Measurements from ENCODE around the gene GPR18.
A peak's percentile ranks its signal among the peaks of the same experiment; 100 is the strongest.

The GPR18 gene

DNA sequence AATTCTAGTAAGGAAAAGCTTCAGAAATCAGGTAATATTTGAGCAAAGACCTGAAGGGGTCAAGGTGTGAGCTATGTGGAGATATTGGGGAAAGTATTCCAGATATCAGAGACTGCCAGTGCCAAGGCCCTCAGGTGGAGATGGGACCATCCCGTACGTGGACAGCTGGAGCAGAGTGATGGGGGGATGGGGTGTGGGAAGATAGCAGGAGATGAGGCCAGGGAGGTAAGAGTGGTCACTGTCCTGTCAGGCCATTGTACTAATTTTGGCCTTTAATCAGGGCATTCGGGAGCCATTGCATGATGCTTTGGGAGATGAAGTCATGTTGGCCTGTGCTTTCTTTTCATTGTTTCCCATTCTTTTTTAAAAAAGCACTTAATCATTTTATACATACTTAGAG lies 13.1 kb upstream of the GPR18 start:
- no peak for DNase-seq (ENCODE audit: low read depth, low spot score)
- H3K4me3 ChIP-seq (ENCODE audit: low read length) = no peak overlapping the region

DNA sequence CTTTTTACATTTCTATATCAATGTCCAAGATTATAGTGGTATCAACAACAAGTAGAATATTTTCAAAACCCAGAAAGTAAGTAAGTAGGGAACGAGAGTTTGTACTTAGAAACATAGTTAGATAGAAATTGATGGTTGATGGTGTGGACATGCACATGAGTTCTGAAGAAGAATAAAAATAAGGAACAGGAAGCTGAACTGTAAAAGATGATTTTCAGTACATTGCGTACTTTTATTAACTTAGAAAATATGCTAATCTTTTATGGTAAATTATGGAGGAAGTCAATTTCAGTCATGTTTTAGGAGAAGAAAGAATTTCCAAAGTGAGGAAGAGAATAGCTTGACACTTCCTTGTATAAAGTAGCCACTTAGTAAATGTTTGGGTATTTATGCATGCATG lies 12.3 kb upstream of the GPR18 start:
- no peak for DNase-seq (ENCODE audit: low read depth, low spot score)
- H3K4me3 ChIP-seq (ENCODE audit: low read length) = no peak overlapping the region

DNA sequence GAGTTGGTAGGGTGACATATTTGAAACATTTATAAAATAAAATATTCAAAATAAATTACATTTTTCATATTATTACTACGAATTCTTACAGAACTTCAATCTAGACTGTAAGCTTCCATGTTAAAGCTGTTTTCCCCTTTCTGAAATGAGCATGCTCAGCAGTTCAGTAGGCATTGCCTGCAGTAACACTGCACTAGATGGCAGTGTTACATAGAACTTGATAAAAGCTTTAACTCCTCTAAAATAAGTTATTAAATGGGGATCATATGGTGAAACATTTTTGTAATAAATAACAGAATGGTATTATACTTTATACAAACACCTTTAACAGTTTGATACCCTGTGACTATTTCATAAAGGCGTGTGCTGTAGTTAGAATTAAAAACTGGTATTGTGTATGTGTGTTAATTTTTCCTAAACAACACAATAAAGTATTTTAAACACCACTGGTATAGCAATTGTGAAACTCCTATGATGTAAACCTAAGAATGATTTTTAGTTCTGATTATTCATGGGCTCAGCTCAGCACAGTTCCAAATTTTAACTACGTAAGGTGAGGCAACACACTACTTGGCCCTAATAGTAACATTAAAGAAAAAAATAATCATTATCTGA lies 11.6 kb upstream of the GPR18 start:
- no peak overlapping the region for H3K4me3 ChIP-seq (ENCODE audit: low read length)
- DNase-seq (ENCODE audit: low read depth, low spot score) = peak; percentile 52

DNA sequence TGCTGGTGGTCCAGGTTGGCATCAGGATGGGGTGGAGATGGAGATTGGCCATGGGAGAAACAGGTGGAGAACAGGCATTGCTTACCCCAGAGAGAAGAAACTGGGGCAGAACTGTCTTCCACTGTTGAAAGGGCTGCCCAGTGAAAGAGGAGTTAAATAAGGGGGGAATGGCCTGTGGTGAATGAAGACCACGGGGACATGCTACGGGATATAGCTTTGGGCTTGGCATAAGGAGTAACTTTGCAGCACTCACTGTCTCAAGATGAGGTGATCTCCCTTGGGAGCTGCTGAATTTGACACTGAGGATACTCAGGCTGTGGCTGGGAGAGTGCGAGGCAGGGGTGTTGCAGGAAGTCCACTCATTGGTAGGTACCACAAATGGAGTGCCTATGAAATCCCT lies 10.6 kb upstream of the GPR18 start:
- no peak for DNase-seq (ENCODE audit: low read depth, low spot score)

GRCh38 chr13:99267927-99268326 lies 9.7 kb upstream of the GPR18 start:
- no peak overlapping the region for H3K4me3 ChIP-seq (ENCODE audit: low read length)
- no peak for DNase-seq (ENCODE audit: low read depth, low spot score)

More for the DNA sequence above, 10.6 kb upstream of the GPR18 start:
- H3K4me3 ChIP-seq (ENCODE audit: low read length) = no peak overlapping the region

GRCh38 chr13:99266827-99267226 lies 8.6 kb upstream of the GPR18 start:
- DNase-seq (ENCODE audit: low read depth, low spot score) = no peak
- H3K4me3 ChIP-seq (ENCODE audit: low read length) = no peak overlapping the region

DNA sequence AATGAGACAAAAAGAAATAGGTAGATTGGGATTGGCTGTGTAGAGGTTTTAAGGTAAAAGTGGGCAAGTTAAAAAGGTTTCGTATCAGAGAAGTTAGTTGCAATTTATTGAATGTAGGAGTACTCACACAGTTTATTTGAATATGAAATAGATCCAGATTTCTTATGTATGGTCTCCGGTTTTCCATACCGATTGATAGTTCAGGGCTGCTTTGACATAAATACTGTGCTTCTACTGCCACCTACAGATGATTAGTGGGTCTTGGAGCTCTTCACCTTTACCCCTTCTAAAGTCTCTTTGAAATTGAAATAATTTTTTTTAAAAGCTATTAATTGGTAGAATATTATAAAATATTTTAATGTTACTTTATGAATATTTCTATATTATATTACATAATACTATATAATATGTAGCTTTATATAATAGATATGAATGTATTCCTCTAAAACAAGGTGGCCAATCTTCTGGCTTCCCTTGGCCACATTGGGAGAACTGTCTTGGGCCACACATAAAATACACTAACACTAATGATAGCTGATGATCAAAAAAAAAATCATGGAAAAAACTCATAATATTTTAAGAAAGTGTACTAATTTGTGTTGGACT lies 7.7 kb upstream of the GPR18 start:
- no peak overlapping the region for H3K4me3 ChIP-seq (ENCODE audit: low read length)
- peak; percentile 56 for DNase-seq (ENCODE audit: low read depth, low spot score)

- DNase-seq (ENCODE audit: low read depth, low spot score) = no peak
- H3K4me3 ChIP-seq (ENCODE audit: low read length) = no peak overlapping the region
Observed at GRCh38 chr13:99265162-99265800, 7.1 kb upstream of the GPR18 start.

DNA sequence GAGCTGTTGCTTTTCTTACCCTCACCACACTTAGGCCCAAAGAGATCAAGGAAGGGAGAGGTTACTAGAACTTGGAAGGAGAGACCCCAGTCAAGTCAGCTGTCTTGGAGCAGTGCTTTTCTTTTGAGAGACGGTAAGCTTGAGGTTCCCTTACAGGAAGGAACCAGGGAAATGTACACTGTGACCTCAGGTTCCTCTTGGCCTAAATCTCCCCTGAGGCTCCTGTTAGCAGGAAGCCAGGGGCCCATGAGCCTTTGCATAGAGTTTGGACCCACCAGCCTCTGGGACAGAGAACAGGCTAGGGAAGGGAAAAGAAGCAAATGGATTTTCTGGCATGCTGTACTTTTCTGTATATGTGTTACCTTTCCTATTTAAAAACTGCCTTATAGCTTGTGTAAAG lies 5.9 kb upstream of the GPR18 start:
- no peak for DNase-seq (ENCODE audit: low read depth, low spot score)
- no peak overlapping the region for H3K4me3 ChIP-seq (ENCODE audit: low read length)

- H3K4me3 ChIP-seq (ENCODE audit: low read length) = no peak overlapping the region
- no peak for DNase-seq (ENCODE audit: low read depth, low spot score)
Observed at GRCh38 chr13:99263126-99263785, 5.1 kb upstream of the GPR18 start.

- DNase-seq (ENCODE audit: low read depth, low spot score) = no peak
- H3K4me3 ChIP-seq (ENCODE audit: low read length) = no peak overlapping the region
Observed at GRCh38 chr13:99261059-99261458, 2.9 kb upstream of the GPR18 start.

GRCh38 chr13:99260216-99260615 lies 2.0 kb upstream of the GPR18 start:
- no peak overlapping the region for H3K4me3 ChIP-seq (ENCODE audit: low read length)
- no peak for DNase-seq (ENCODE audit: low read depth, low spot score)

- no peak overlapping the region; the same call in 1 of the 2 replicates for H3K4me3 ChIP-seq (ENCODE audit: low read length)
- no peak for DNase-seq (ENCODE audit: low read depth, low spot score)
Observed at GRCh38 chr13:99258946-99259345, 767 bp upstream of the GPR18 start.

DNA sequence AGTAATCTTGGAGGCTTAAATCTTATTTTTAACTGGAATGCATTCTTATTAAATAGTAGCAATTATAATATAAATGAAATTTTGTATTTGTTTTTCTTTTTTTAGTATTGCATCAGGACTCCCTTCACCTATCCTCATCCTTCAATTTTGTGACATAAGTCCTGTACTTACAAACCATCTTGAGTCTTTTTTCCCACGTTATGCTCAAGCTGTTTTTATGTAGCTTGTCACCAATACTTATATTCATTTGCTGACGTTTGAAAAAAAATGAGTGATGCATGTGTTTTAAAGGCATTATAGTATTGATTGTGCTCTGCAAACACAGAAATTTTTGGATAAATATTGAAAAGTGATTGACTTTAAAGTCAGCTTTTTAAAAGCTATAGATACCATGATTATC lies 888 bp downstream of the GPR18 start:
- H3K4me3 ChIP-seq (ENCODE audit: low read length) = no peak overlapping the region
- no peak for DNase-seq (ENCODE audit: low read depth, low spot score)

DNA sequence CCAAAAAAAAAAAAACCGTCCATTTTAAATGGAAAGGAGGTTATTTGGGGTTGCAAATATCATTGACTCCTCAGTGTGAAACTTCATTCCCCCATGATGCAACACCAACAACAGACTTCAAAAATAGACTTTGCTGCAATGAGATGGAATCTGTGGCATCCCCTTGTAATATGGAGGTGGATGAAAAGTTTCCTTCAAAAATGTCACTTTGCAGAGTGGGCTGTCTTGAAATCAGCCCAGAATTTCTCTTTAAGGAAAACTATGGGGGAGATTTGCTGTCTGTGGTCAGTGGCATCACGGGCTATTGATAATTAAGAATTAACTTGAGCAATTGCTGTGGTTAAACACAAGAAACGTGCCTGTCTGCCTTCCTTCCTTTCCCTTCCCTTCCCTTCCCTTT lies 1.5 kb downstream of the GPR18 start:
- H3K4me3 ChIP-seq (ENCODE audit: low read length) = no peak overlapping the region
- no peak for DNase-seq (ENCODE audit: low read depth, low spot score)

- H3K4me3 ChIP-seq (ENCODE audit: low read length) = no peak overlapping the region
- DNase-seq (ENCODE audit: low read depth, low spot score) = no peak
Observed at GRCh38 chr13:99256283-99256682, 1.9 kb downstream of the GPR18 start.

- H3K4me3 ChIP-seq (ENCODE audit: low read length) = no peak overlapping the region
- DNase-seq (ENCODE audit: low read depth, low spot score) = no peak
Observed at GRCh38 chr13:99255271-99255670, 2.9 kb downstream of the GPR18 start.

DNA sequence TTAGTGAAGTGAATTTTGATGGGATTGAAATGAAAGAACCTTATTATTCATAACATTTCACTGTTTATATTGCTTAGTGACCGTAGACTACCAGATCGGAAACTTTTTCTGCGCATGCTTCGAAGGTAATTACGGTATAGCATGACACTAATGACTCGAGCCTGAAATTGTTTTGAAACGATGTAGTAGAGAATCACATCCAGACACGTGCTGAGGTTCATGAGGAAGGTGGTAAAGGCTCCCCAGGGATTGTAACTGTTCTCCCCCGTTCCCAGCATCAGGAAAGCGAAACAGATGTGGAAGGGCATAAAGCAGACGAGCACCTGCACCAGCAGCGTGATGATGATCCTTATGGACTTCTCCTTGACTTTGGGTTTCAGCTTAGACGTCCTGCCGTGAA lies 3.3 kb downstream of the GPR18 start:
- no peak for DNase-seq (ENCODE audit: low read depth, low spot score)
- no peak overlapping the region for H3K4me3 ChIP-seq (ENCODE audit: low read length)

DNA sequence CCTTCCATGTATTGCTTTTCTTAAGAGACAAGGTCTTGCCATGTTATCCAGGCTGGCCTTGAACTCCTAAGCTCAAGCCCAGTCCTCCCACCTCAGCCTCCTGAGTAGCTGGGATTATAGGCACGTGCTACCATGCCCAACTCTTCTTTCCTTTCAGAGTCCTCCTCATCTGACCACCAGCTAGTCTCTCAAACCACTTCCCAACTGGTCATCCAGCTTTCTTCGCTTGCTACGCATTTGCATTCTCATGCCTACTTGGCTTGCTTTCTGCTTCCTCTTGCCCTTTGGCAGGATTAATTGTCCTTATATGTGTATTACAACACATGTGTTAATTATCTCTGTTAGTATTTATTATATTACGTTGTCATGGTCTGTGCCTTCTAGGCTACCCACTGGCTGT lies 6.3 kb downstream of the GPR18 start:
- H3K4me3 ChIP-seq (ENCODE audit: low read length) = no peak overlapping the region
- no peak for DNase-seq (ENCODE audit: low read depth, low spot score)
